GM19238 (cell line): ENCODE results near the gene GXYLT2.

Experiments
- DNase-seq: peaks from one replicate; pipeline ENCODE4 v3.0.0; 2011; ENCODE audit warnings: low spot score; ENCODE audit not compliant: insufficient read length

The GXYLT2 gene

GRCh38 chr3:73009750-73010149 lies 121.9 kb downstream of the GXYLT2 start:
- no peak for DNase-seq

- DNase-seq, result no peak
Observed at GRCh38 chr3:73010158-73010557, 122.3 kb downstream of the GXYLT2 start.

GRCh38 chr3:73018298-73018697 lies 130.5 kb downstream of the GXYLT2 start:
- DNase-seq, result no peak

GRCh38 chr3:73018790-73019441 lies 131.1 kb downstream of the GXYLT2 start:
- no peak for DNase-seq

GRCh38 chr3:73021301-73021835 lies 133.5 kb downstream of the GXYLT2 start:
- no peak for DNase-seq

GRCh38 chr3:73024836-73025235 lies 137.0 kb downstream of the GXYLT2 start:
- no peak for DNase-seq

GRCh38 chr3:73026111-73026759 lies 138.4 kb downstream of the GXYLT2 start:
- DNase-seq, result no peak
